Measurements from ENCODE around the gene HYDIN.

DNA sequence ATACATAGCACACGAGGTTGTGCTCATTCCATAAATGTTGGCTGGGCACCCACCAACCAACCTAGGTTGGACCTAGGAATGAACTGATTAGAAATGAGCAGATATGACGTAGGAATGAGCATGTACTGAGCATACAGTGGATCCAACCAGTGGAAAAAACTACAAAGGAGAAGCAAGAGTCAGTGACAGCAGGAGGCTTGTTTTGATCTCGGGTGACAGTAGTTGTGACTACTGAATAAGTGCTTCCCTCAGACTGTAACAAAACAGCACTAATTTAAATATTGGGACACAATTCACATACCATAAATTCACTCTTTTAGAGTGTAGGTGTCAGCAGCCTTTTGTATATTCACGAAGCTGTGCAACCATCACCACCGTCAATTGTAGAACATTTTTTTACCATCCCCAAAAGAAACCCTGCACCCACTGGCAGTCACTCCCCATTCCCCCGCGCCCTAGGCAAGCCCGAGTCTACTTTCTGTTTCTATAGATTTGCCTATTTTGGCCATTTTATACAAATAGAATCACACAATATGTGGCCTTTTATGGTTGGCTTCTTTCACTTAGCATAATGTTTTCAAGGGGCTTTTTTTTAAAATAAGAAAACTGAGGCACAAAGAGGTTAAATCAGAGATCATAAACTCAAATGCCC lies 436.5 kb downstream of the HYDIN start:
- TF ChIP-seq, protein P1, sequence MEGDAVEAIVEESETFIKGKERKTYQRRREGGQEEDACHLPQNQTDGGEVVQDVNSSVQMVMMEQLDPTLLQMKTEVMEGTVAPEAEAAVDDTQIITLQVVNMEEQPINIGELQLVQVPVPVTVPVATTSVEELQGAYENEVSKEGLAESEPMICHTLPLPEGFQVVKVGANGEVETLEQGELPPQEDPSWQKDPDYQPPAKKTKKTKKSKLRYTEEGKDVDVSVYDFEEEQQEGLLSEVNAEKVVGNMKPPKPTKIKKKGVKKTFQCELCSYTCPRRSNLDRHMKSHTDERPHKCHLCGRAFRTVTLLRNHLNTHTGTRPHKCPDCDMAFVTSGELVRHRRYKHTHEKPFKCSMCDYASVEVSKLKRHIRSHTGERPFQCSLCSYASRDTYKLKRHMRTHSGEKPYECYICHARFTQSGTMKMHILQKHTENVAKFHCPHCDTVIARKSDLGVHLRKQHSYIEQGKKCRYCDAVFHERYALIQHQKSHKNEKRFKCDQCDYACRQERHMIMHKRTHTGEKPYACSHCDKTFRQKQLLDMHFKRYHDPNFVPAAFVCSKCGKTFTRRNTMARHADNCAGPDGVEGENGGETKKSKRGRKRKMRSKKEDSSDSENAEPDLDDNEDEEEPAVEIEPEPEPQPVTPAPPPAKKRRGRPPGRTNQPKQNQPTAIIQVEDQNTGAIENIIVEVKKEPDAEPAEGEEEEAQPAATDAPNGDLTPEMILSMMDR (IDR thresholded peaks at IDR 0.05) = no peak
- no peak for TF ChIP-seq POLR2A (IDR thresholded peaks at IDR 0.05)

All from adrenal gland (tissue), 5 donors.